Adipocyte (in vitro differentiated cells): Measurements from ENCODE around the gene PRKN.
"Not testable (repeated sequence)": the region's sequence is repeated elsewhere in the genome, so short reads cannot be mapped to it uniquely, and the experiment has no call there.

Experiments used
- DNase-seq: peaks from one replicate; pipeline ENCODE4 v3.0.0-alpha.2; 2015; ENCODE audit warnings: low read depth
- H3K27me3 ChIP-seq: replicated peaks from 2 replicates; pipeline ENCODE4 v1.7.0; 2013; ENCODE audit warnings: mild to moderate bottlenecking, low read length, moderate library complexity; ENCODE audit not compliant: control insufficient read depth, insufficient read depth
- H3K36me3 ChIP-seq: 2 replicates; pipeline ENCODE4 v1.7.0; 2013; ENCODE audit warnings: low read length, mild to moderate bottlenecking, moderate library complexity; ENCODE audit not compliant: control insufficient read depth, insufficient read depth, severe bottlenecking
- H3K4me1 ChIP-seq: 2 replicates; pipeline ENCODE4 v1.7.0; 2013; ENCODE audit warnings: mild to moderate bottlenecking, low read length, moderate library complexity; ENCODE audit not compliant: control insufficient read depth, insufficient read depth
- H3K4me3 ChIP-seq: 2 replicates; pipeline ENCODE4 v1.7.0; 2013; ENCODE audit warnings: mild to moderate bottlenecking, low read length, moderate library complexity
- H3K9ac ChIP-seq: 2 replicates; pipeline ENCODE4 v1.7.0; 2013; ENCODE audit warnings: mild to moderate bottlenecking, low read length, moderate library complexity
- H3K9me3 ChIP-seq: 2 replicates; pipeline ENCODE4 v1.7.0; 2013; ENCODE audit warnings: mild to moderate bottlenecking, low read length, moderate library complexity; ENCODE audit not compliant: control insufficient read depth

Gene PRKN

GRCh38 chr6:161891542-161891941 lies 836.0 kb downstream of the PRKN start:
- no peak for DNase-seq
- H3K4me3 ChIP-seq = no peak overlapping the region
- H3K36me3 ChIP-seq = no peaks in the 10 kb centered on the region
- H3K9me3 ChIP-seq = no peaks in the 10 kb centered on the region
- H3K27me3 ChIP-seq = peaks cover 6% of the 10 kb centered on the region
- no peak overlapping the region for H3K9ac ChIP-seq
- H3K4me1 ChIP-seq = peaks cover 3% of the 10 kb centered on the region

DNA sequence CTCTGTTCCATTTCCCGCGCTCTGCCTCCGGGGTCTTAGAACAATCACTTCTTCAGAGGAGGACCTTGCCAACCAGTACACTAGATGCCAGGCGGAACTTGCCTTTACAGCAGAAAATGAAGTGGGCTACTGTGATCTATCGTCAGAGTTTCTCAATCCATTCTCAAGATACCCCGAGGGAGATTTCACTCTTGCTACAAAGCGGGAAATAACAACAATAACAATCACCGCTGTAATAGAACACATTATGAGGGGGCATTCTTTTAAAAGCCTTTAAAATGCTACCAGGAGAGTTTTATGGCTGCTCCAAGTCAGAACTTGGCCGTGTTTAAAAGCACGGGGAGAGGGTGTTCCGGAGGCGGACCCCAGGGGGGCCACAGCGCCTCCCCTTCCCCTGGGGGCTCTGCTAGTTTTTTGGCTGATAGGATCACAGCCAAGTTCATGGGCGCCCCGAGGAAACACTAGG lies 836.7 kb downstream of the PRKN start:
- H3K27me3 ChIP-seq = peaks cover 6% of the 10 kb centered on the region

GRCh38 chr6:161890133-161890831 lies 837.3 kb downstream of the PRKN start:
- H3K9me3 ChIP-seq = no peaks in the 10 kb centered on the region
- no peak for DNase-seq
- no peaks in the 10 kb centered on the region for H3K36me3 ChIP-seq
- peaks cover 3% of the 10 kb centered on the region for H3K4me1 ChIP-seq
- H3K4me3 ChIP-seq = peak overlapping the region; percentile 32
- H3K27me3 ChIP-seq = peaks cover 6% of the 10 kb centered on the region
- H3K9ac ChIP-seq = no peak overlapping the region

More for the DNA sequence above, 836.7 kb downstream of the PRKN start:
- Histone ChIP-seq H3K36me3 (no peaks in the 10 kb centered on the region), H3K4me3 (peak overlapping the region; percentile 32), H3K4me1 (peaks cover 3% of the 10 kb centered on the region), H3K9ac (no peak overlapping the region), H3K9me3 (no peaks in the 10 kb centered on the region)
- DNase-seq = no peak

GRCh38 chr6:161889324-161889723 lies 838.2 kb downstream of the PRKN start:
- Histone ChIP-seq H3K36me3 (no peaks in the 10 kb centered on the region), H3K4me1 (peaks cover 3% of the 10 kb centered on the region), H3K4me3 (no peak overlapping the region), H3K9ac (no peak overlapping the region), H3K9me3 (no peaks in the 10 kb centered on the region), H3K27me3 (peaks cover 6% of the 10 kb centered on the region)
- no peak for DNase-seq

DNA sequence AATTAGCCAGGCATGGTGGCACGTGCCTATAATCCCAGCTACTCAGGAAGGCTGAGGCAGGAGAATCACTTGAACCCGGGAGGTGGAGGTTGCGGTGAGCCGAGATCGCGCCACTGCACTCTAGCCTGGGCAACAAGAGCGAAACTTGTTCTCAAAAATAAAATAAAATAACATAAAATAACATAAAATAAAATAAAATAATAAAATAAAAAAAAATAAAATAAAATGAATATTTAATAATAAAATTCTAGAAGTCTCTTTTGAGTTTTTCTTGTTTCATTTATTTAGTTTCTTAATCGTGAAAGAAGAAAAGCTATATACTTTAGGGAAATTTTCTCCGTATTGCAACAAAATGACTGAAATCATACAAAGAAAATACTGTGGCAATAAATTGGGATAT lies 841.0 kb downstream of the PRKN start:
- DNase-seq, H3K36me3 ChIP-seq, H3K9me3 ChIP-seq, H3K27me3 ChIP-seq, H3K4me1 ChIP-seq, H3K9ac ChIP-seq, H3K4me3 ChIP-seq: not testable (repeated sequence)

- Histone ChIP-seq H3K9me3 (no peaks in the 10 kb centered on the region), H3K9ac (no peak overlapping the region), H3K27me3 (no peaks in the 10 kb centered on the region), H3K4me3 (no peak overlapping the region), H3K4me1 (no peaks in the 10 kb centered on the region), H3K36me3 (no peaks in the 10 kb centered on the region)
- DNase-seq = no peak
Observed at GRCh38 chr6:161884782-161885181, 842.8 kb downstream of the PRKN start.

DNA sequence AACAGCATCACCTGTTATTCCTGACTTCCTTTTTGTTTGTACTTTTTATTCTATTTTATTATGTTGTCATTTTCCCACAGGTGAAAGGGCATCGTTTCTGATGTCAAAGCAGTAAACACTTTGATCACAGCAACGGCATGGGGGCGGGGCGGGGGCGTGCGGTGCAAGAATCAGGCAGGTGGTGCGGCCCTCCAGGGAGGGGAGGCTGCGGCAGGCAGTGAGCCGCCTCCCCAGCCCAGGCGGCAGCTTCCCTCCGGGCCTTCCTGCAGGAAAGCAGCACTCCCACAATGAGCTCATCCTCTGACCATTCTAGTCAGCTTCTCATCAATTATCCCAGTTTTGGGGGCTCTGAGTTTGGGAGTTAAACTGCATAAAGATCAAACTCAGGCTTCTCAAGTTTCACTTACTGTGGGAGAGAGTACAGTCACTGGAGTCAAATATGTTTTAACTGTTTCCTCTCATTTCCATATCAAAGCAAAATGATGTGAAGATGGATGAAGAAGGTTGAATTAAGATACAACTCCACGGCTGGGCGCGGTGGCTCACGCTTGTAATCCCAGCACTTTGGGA lies 845.3 kb downstream of the PRKN start:
- no peaks in the 10 kb centered on the region for H3K4me1 ChIP-seq
- H3K9me3 ChIP-seq = peaks cover 3% of the 10 kb centered on the region
- DNase-seq = no peak
- no peak overlapping the region for H3K4me3 ChIP-seq
- H3K27me3 ChIP-seq = no peaks in the 10 kb centered on the region
- H3K36me3 ChIP-seq = no peaks in the 10 kb centered on the region
- H3K9ac ChIP-seq = no peak overlapping the region

GRCh38 chr6:161880056-161880455 lies 847.5 kb downstream of the PRKN start:
- Histone ChIP-seq H3K9ac (no peak overlapping the region), H3K27me3 (no peaks in the 10 kb centered on the region), H3K36me3 (no peaks in the 10 kb centered on the region), H3K9me3 (peaks cover 3% of the 10 kb centered on the region), H3K4me3 (no peak overlapping the region), H3K4me1 (no peaks in the 10 kb centered on the region)
- DNase-seq = no peak

DNA sequence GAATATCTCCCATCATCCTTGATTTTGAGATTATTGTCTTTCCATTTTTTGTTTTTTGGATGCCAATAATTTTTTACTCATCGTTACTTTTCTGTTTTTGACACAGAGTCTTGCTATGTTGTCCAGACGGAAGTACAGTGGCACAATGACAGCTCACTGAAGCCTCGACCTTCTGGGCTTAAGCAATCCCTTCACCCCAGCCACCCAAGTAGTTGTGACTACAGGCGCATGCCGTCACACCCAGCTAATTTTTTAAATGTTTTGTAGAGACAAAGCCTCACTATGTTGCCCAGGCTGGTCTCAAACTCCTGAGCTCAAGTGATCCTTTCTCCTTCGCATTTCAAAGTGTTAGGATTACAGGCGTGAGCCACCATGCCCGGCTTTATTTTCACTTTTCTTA lies 851.3 kb downstream of the PRKN start:
- H3K36me3 ChIP-seq = no peaks in the 10 kb centered on the region
- H3K9ac ChIP-seq = no peak overlapping the region
- H3K4me3 ChIP-seq = no peak overlapping the region
- H3K27me3 ChIP-seq = no peaks in the 10 kb centered on the region
- H3K4me1 ChIP-seq = no peaks in the 10 kb centered on the region
- H3K9me3 ChIP-seq = peaks cover 3% of the 10 kb centered on the region
- no peak for DNase-seq

- Histone ChIP-seq H3K27me3 (no peaks in the 10 kb centered on the region), H3K9me3 (no peaks in the 10 kb centered on the region), H3K36me3 (no peaks in the 10 kb centered on the region), H3K9ac (no peak overlapping the region), H3K4me1 (no peaks in the 10 kb centered on the region), H3K4me3 (no peak overlapping the region)
- no peak for DNase-seq
Observed at GRCh38 chr6:161870236-161870901, 857.2 kb downstream of the PRKN start.

GRCh38 chr6:161869491-161869890 lies 858.1 kb downstream of the PRKN start:
- Histone ChIP-seq H3K4me1 (no peaks in the 10 kb centered on the region), H3K36me3 (no peaks in the 10 kb centered on the region), H3K27me3 (no peaks in the 10 kb centered on the region), H3K4me3 (no peak overlapping the region), H3K9ac (no peak overlapping the region), H3K9me3 (no peaks in the 10 kb centered on the region)
- DNase-seq = no peak
